T-helper 9 cell (primary cell): ENCODE data around the gene SZT2.
"Not testable (repeated sequence)": the region's sequence is repeated elsewhere in the genome, so short reads cannot be mapped to it uniquely, and the experiment has no call there.

Source experiments
- DNase-seq: peaks from one replicate; pipeline ENCODE4 v3.0.0-alpha.2; 2020

SZT2 gene

GRCh38 chr1:43392702-43393101 is 3.0 kb downstream of the SZT2 start:
- DNase-seq, result no peak

- no peak for DNase-seq
Measured at GRCh38 chr1:43395523-43395922, 5.8 kb downstream of the SZT2 start.

GRCh38 chr1:43396059-43396458 is 6.4 kb downstream of the SZT2 start:
- no peak for DNase-seq

GRCh38 chr1:43398227-43398626 is 8.5 kb downstream of the SZT2 start:
- DNase-seq, result no peak

- DNase-seq, result not testable (repeated sequence)
Measured at GRCh38 chr1:43400441-43400840, 10.7 kb downstream of the SZT2 start.

GRCh38 chr1:43402089-43402865 is 12.6 kb downstream of the SZT2 start:
- DNase-seq, result no peak

- no peak for DNase-seq
Measured at GRCh38 chr1:43404353-43404752, 14.7 kb downstream of the SZT2 start.

GRCh38 chr1:43405219-43405875 is 15.6 kb downstream of the SZT2 start:
- no peak for DNase-seq

GRCh38 chr1:43405876-43406234 is 16.2 kb downstream of the SZT2 start:
- no peak for DNase-seq

GRCh38 chr1:43410571-43410970 is 20.9 kb downstream of the SZT2 start:
- DNase-seq, result no peak

- not testable (repeated sequence) for DNase-seq
Measured at GRCh38 chr1:43413426-43413825, 23.7 kb downstream of the SZT2 start.

- peak; percentile 42 for DNase-seq
Measured at GRCh38 chr1:43414634-43415223, 25.0 kb downstream of the SZT2 start.

- no peak for DNase-seq
Measured at GRCh38 chr1:43415901-43416300, 26.2 kb downstream of the SZT2 start.

GRCh38 chr1:43418858-43419257 is 29.2 kb downstream of the SZT2 start:
- DNase-seq, result no peak

GRCh38 chr1:43419627-43420425 is 30.1 kb downstream of the SZT2 start:
- DNase-seq, result no peak

GRCh38 chr1:43420874-43421273 is 31.2 kb downstream of the SZT2 start:
- no peak for DNase-seq

- DNase-seq, result no peak
Measured at GRCh38 chr1:43421396-43421795, 31.7 kb downstream of the SZT2 start.

- no peak for DNase-seq
Measured at GRCh38 chr1:43421976-43422750, 32.5 kb downstream of the SZT2 start.

GRCh38 chr1:43422995-43423671 is 33.4 kb downstream of the SZT2 start:
- no peak for DNase-seq

- no peak for DNase-seq
Measured at GRCh38 chr1:43423672-43424550, 34.2 kb downstream of the SZT2 start.

GRCh38 chr1:43425045-43425444 is 35.3 kb downstream of the SZT2 start:
- DNase-seq, result no peak
